Keratinocyte (primary cell): ENCODE results near the gene CLEC18A. TPM values are rescaled to one million over a fixed set of nuclear protein-coding genes. Genes with fewer than 3 reads are reported as not detected.

Experiments used
- DNase-seq: peaks from one replicate; pipeline ENCODE4 v3.0.0-alpha.2; 2011; ENCODE audit warnings: low read depth, missing footprints, low spot score
- FAIRE-seq: peaks from 2 replicates; lab custom pipeline; 2011; peaks lifted over from hg19 to GRCh38; lab: Jason Lieb, UNC
- H2AFZ ChIP-seq: 2 replicates; pipeline ENCODE4 v1.6.0; 2012; ENCODE audit warnings: low read length, control low read depth, inconsistent platforms; ENCODE audit not compliant: control insufficient read depth
- H3K27ac ChIP-seq: 2 replicates; pipeline ENCODE4 v1.5.1; 2011; ENCODE audit warnings: low read length; ENCODE audit not compliant: control insufficient read depth, insufficient read depth
- H3K27me3 ChIP-seq: 3 replicates; pipeline ENCODE4 v1.6.0; 2011; ENCODE audit warnings: low read length; ENCODE audit not compliant: control insufficient read depth, insufficient read depth; ENCODE audit errors: extremely low read depth
- H3K36me3 ChIP-seq, 2 experiments: 2 replicates in 1 of 2; 3 replicates in 1 of 2; pipeline ENCODE4 v1.5.1; 2011; ENCODE audit warnings: low read length in 2 of 2, mild to moderate bottlenecking in 1 of 2; ENCODE audit not compliant: control insufficient read depth in 2 of 2, insufficient read depth in 2 of 2; ENCODE audit errors: extremely low read depth in 1 of 2
- H3K4me1 ChIP-seq: 3 replicates; pipeline ENCODE4 v1.5.1; 2011; ENCODE audit warnings: low read length; ENCODE audit not compliant: control insufficient read depth, insufficient read depth; ENCODE audit errors: extremely low read depth
- H3K4me2 ChIP-seq: 3 replicates; pipeline ENCODE4 v1.6.0; 2011; ENCODE audit warnings: low read depth, low read length; ENCODE audit not compliant: control insufficient read depth, insufficient read depth; ENCODE audit errors: extremely low read depth
- H3K4me3 ChIP-seq, 3 experiments: fragments of 200-600 bp in 1 of 3; sonication (generic) in 1 of 3; 2 replicates in 2 of 3; 3 replicates in 1 of 3; pipeline ENCODE4 v1.5.1; 2011 to 2016; ENCODE audit warnings: low read length in 3 of 3, mild to moderate bottlenecking in 3 of 3, control low read depth in 2 of 3, inconsistent platforms in 1 of 3, low read depth in 1 of 3, mixed read lengths in 1 of 3, mixed run types in 1 of 3, moderate library complexity in 1 of 3; ENCODE audit not compliant: control insufficient read depth in 2 of 3, insufficient read depth in 2 of 3; ENCODE audit errors: extremely low read depth in 1 of 3
- H3K79me2 ChIP-seq: 2 replicates; pipeline ENCODE4 v1.6.0; 2012; ENCODE audit warnings: low read length; ENCODE audit not compliant: control insufficient read depth, insufficient read depth
- H3K9ac ChIP-seq: 3 replicates; pipeline ENCODE4 v1.6.0; 2011; ENCODE audit warnings: low read length; ENCODE audit not compliant: control insufficient read depth, insufficient read depth; ENCODE audit errors: extremely low read depth
- H3K9me1 ChIP-seq: 3 replicates; pipeline ENCODE4 v1.6.0; 2011; ENCODE audit warnings: low read length; ENCODE audit not compliant: control insufficient read depth, insufficient read depth; ENCODE audit errors: extremely low read depth
- H3K9me3 ChIP-seq: 2 replicates; pipeline ENCODE4 v1.5.1; 2012; ENCODE audit warnings: low read depth, low read length; ENCODE audit not compliant: control insufficient read depth
- H4K20me1 ChIP-seq: 3 replicates; pipeline ENCODE4 v1.6.0; 2011; ENCODE audit warnings: low read length; ENCODE audit not compliant: control insufficient read depth, insufficient read depth; ENCODE audit errors: extremely low read depth
- CTCF ChIP-seq, 3 experiments: IDR thresholded peaks in 1 of 3; conservative IDR thresholded peaks in 1 of 3; optimal IDR thresholded peaks in 1 of 3; 2 replicates in 2 of 3; 3 replicates in 1 of 3; pipeline versions ENCODE3 to v1.5.1; 2011; ENCODE audit warnings: low read length in 3 of 3, mild to moderate bottlenecking in 3 of 3, moderate library complexity in 2 of 3, control low read depth in 1 of 3, inconsistent platforms in 1 of 3; ENCODE audit not compliant: insufficient read depth in 2 of 3; ENCODE audit errors: extremely low read depth in 1 of 3
- EZH2 ChIP-seq: IDR thresholded peaks from one replicate; pipeline ENCODE4 v1.6.1; 2012; ENCODE audit warnings: inconsistent platforms, mild to moderate bottlenecking, low read length, moderate library complexity
- dilution Hi-C: fragments of 300-500 bp; cut with MboI; formaldehyde crosslinking; loops from one replicate; pipeline ENCODE4 v1.7.0; 2020; ENCODE audit warnings: low sequenced_read_pairs; ENCODE audit not compliant: extremely low pct_ligation_motif_present
- polyA plus RNA-seq, 5 experiments: library from polyadenylated mRNA; depleted of rRNA in 3 of 5; stranded (reverse) in 3 of 5; stranded (forward) in 1 of 5; unstranded in 1 of 5; fragments of >200 nt; gene quantifications; 1 replicate in 1 of 5; 2 replicates in 3 of 5; 3 replicates in 1 of 5; pipeline versions ENCODE4 v1.2.1 to v1.2.3, GENCODE V29; 2011 to 2012; ENCODE audit warnings: missing spikeins in 2 of 5, low read depth in 1 of 5, low replicate concordance in 1 of 5

The CLEC18A gene
- polyA plus RNA-seq, 1 donor (not counting 4 experiments of a cell fraction or from before 2014, with no cell fraction given) = 0.14 TPM

GRCh38 chr16:69941251-69942098 is 9.7 kb upstream of the CLEC18A start:
- no peaks in the 10 kb centered on the region for H3K79me2 ChIP-seq
- dilution Hi-C loops = no loop called here

GRCh38 chr16:69942099-69942491 is 9.0 kb upstream of the CLEC18A start:
- H2AFZ ChIP-seq = no peak overlapping the region
- H4K20me1 ChIP-seq = no peaks in the 10 kb centered on the region
- no peak overlapping the region for H3K4me2 ChIP-seq
- H3K9me1 ChIP-seq = no peaks in the 10 kb centered on the region
- H3K27me3 ChIP-seq = no peaks in the 10 kb centered on the region
- FAIRE-seq (no peak), DNase-seq (no peak)
- H3K79me2 ChIP-seq = no peaks in the 10 kb centered on the region
- no peak overlapping the region for H3K9ac ChIP-seq
- peaks cover 4 to 9% of the 10 kb centered on the region in 2 experiments for H3K36me3 ChIP-seq
- TF ChIP-seq CTCF (optimal IDR thresholded peaks at IDR 0.05 in 1 of 3, IDR thresholded peaks at IDR 0.05 in 1 of 3, conservative IDR thresholded peaks at IDR 0.05 in 1 of 3; ENCODE audit: extremely low read depth in 1 of 3, insufficient read depth in 2 of 3, low read length in 3 of 3) (no peak), EZH2 (no peak)
- dilution Hi-C loops = no loop called here
- H3K4me1 ChIP-seq = no peaks in the 10 kb centered on the region
- H3K4me3 ChIP-seq = no peak overlapping the region
- H3K9me3 ChIP-seq = no peaks in the 10 kb centered on the region
- no peak overlapping the region for H3K27ac ChIP-seq

More at GRCh38 chr16:69941251-69942098, 9.7 kb upstream of the CLEC18A start:
- Histone ChIP-seq H3K4me1 (no peaks in the 10 kb centered on the region), H2AFZ (no peak overlapping the region), H3K9ac (no peak overlapping the region), H3K9me1 (no peaks in the 10 kb centered on the region), H3K4me3 (no peak overlapping the region), H3K4me2 (no peak overlapping the region), H4K20me1 (no peaks in the 10 kb centered on the region), H3K27ac (no peak overlapping the region), H3K36me3 (peaks cover 4 to 12% of the 10 kb centered on the region in 2 experiments), H3K9me3 (no peaks in the 10 kb centered on the region), H3K27me3 (no peaks in the 10 kb centered on the region)
- no peak for TF ChIP-seq EZH2
- no peak for TF ChIP-seq CTCF (optimal IDR thresholded peaks at IDR 0.05 in 1 of 3, IDR thresholded peaks at IDR 0.05 in 1 of 3, conservative IDR thresholded peaks at IDR 0.05 in 1 of 3; ENCODE audit: extremely low read depth in 1 of 3, insufficient read depth in 2 of 3, low read length in 3 of 3)
- DNase-seq (no peak), FAIRE-seq (no peak)
